Measurements from ENCODE around the gene IDI1.
"Not testable (repeated sequence)": the region's sequence is repeated elsewhere in the genome, so short reads cannot be mapped to it uniquely, and the experiment has no call there.

Gene IDI1

GRCh38 chr10:1035201-1035600, 13.7 kb downstream of the IDI1 start:
- DNase-seq (ENCODE audit: low spot score) = no peak

GRCh38 chr10:1034758-1035157, 14.2 kb downstream of the IDI1 start:
- DNase-seq (ENCODE audit: low spot score) = no peak

- DNase-seq (ENCODE audit: low spot score) = no peak
These were observed 15.3 kb downstream of the IDI1 start for GRCh38 chr10:1033601-1034000.

GRCh38 chr10:1029838-1030237, 19.1 kb downstream of the IDI1 start:
- no peak for DNase-seq (ENCODE audit: low spot score)

GRCh38 chr10:1026578-1026977, 22.3 kb downstream of the IDI1 start:
- DNase-seq (ENCODE audit: low spot score) = no peak

GRCh38 chr10:1025683-1026082, 23.2 kb downstream of the IDI1 start, which contains the start of gene IDI2:
Gene IDI2 (minus strand): TSS chr10:1025859. CDS start chr10:1024723, 1,136 bp downstream.
- DNase-seq (ENCODE audit: low spot score) = no peak

GRCh38 chr10:1024103-1024502, 24.8 kb downstream of the IDI1 start:
- no peak for DNase-seq (ENCODE audit: low spot score)

- no peak for DNase-seq (ENCODE audit: low spot score)
These were observed 26.5 kb downstream of the IDI1 start for GRCh38 chr10:1022413-1022812.

- no peak for DNase-seq (ENCODE audit: low spot score)
These were observed 28.0 kb downstream of the IDI1 start for GRCh38 chr10:1020958-1021357.

GRCh38 chr10:1020460-1020859, 28.5 kb downstream of the IDI1 start:
- no peak for DNase-seq (ENCODE audit: low spot score)

- DNase-seq (ENCODE audit: low spot score) = no peak
These were observed 29.6 kb downstream of the IDI1 start for GRCh38 chr10:1019362-1019761.

- no peak for DNase-seq (ENCODE audit: low spot score)
These were observed 33.2 kb downstream of the IDI1 start for GRCh38 chr10:1015688-1016087.

GRCh38 chr10:1011696-1012095, 37.2 kb downstream of the IDI1 start:
- no peak for DNase-seq (ENCODE audit: low spot score)

- DNase-seq (ENCODE audit: low spot score) = no peak
These were observed 38.2 kb downstream of the IDI1 start for GRCh38 chr10:1010703-1011102.

- not testable (repeated sequence) for DNase-seq (ENCODE audit: low spot score)
These were observed 39.0 kb downstream of the IDI1 start for GRCh38 chr10:1009947-1010346.

GRCh38 chr10:1009071-1009494, 39.8 kb downstream of the IDI1 start:
- DNase-seq (ENCODE audit: low spot score) = no peak

- no peak for DNase-seq (ENCODE audit: low spot score)
These were observed 41.3 kb downstream of the IDI1 start for GRCh38 chr10:1007583-1007982.

GRCh38 chr10:1006573-1006972, 42.3 kb downstream of the IDI1 start:
- no peak for DNase-seq (ENCODE audit: low spot score)

- no peak for DNase-seq (ENCODE audit: low spot score)
These were observed 44.8 kb downstream of the IDI1 start for GRCh38 chr10:1003884-1004670.

- DNase-seq (ENCODE audit: low spot score) = no peak
These were observed 46.4 kb downstream of the IDI1 start for GRCh38 chr10:1002425-1003006.

- DNase-seq (ENCODE audit: low spot score) = no peak
These were observed 51.5 kb downstream of the IDI1 start for GRCh38 chr10:997266-998022.

GRCh38 chr10:996031-996430, 52.9 kb downstream of the IDI1 start:
- DNase-seq (ENCODE audit: low spot score) = no peak

GRCh38 chr10:995559-995926, 53.4 kb downstream of the IDI1 start:
- no peak for DNase-seq (ENCODE audit: low spot score)
